Caco-2 (cell line): ENCODE measurements around the gene CCDC61. TPM values are rescaled to one million over a fixed set of nuclear protein-coding genes. Genes with fewer than 3 reads are reported as not detected.

Experiments used
- BruUV-seq: library from RNA; stranded (reverse); fragments of 400-500 nt; replicated peaks from 2 replicates; lab custom pipeline; 2021; lab: Mats Ljungman, UMichigan
- CTCF ChIA-PET: fragments of 300-600 bp; sonication (Branson Sonifier 250); formaldehyde crosslinking; loops from one replicate; lab custom pipeline; 2022; ENCODE audit warnings: antibody characterized with exemption; lab: Charles Lee
- POLR2A ChIA-PET: fragments of 300-600 bp; sonication (Branson Sonifier 250); formaldehyde crosslinking; loops from one replicate; lab custom pipeline; 2022; ENCODE audit warnings: antibody characterized with exemption; lab: Charles Lee
- DNase-seq, 2 experiments: peaks; one replicate each; pipeline versions ENCODE4 v3.0.0 to v3.0.0-alpha.2; 2020 to 2022
- H3K27me3 ChIP-seq: replicated peaks from 2 replicates; pipeline ENCODE4 v1.6.0; 2011; ENCODE audit warnings: low read length; ENCODE audit not compliant: control insufficient read depth, insufficient read depth
- H3K36me3 ChIP-seq: 2 replicates; pipeline ENCODE4 v1.5.1; 2011; ENCODE audit warnings: low read length; ENCODE audit not compliant: control insufficient read depth, insufficient read depth
- H3K4me1 ChIP-seq: fragments of 250-450 bp; sonication (Bioruptor Pico); 2 replicates; pipeline ENCODE4 v1.5.1; 2020; ENCODE audit warnings: mild to moderate bottlenecking
- H3K4me3 ChIP-seq: 2 replicates; pipeline ENCODE4 v1.5.1; 2011; ENCODE audit warnings: low read depth, mild to moderate bottlenecking, control low read depth, low read length
- H3K9me3 ChIP-seq: fragments of 250-450 bp; sonication (Bioruptor Pico); 2 replicates; pipeline ENCODE4 v1.5.1; 2020; ENCODE audit warnings: mild to moderate bottlenecking, moderate library complexity
- H3K27ac Mint-ChIP-seq: one replicate; pipeline ENCODE4 v1.8.0; 2022; ENCODE audit warnings: mixed read lengths; ENCODE audit not compliant: unreplicated experiment
- H3K27me3 Mint-ChIP-seq: one replicate; pipeline ENCODE4 v1.8.0; 2022; ENCODE audit warnings: mixed read lengths; ENCODE audit not compliant: insufficient read depth, unreplicated experiment
- H3K36me3 Mint-ChIP-seq: one replicate; pipeline ENCODE4 v1.8.0; 2022; ENCODE audit warnings: mild to moderate bottlenecking, mixed read lengths; ENCODE audit not compliant: insufficient read depth, unreplicated experiment
- H3K4me1 Mint-ChIP-seq: one replicate; pipeline ENCODE4 v1.8.0; 2022; ENCODE audit warnings: low read depth, mixed read lengths; ENCODE audit not compliant: unreplicated experiment
- H3K4me3 Mint-ChIP-seq: one replicate; pipeline ENCODE4 v1.8.0; 2022; ENCODE audit warnings: mild to moderate bottlenecking, moderate library complexity, mixed read lengths; ENCODE audit not compliant: unreplicated experiment
- H3K9me3 Mint-ChIP-seq: one replicate; pipeline ENCODE4 v1.8.0; 2022; ENCODE audit warnings: mixed read lengths; ENCODE audit not compliant: unreplicated experiment
- intact Hi-C: fragments of 100-400 bp; cut with micrococcal nuclease; formaldehyde crosslinking; loops from one replicate; pipeline ENCODE4 v1.10.0; 2022; ENCODE audit not compliant: unreplicated experiment
- total RNA-seq: library from RNA; stranded (reverse); gene quantifications from 2 replicates; pipeline ENCODE4 v1.2.3, GENCODE V29; 2022
- TF ChIP-seq, protein P1 (sequence below), 2 experiments: fragments of 200-600 bp in 1 of 2; IDR thresholded peaks; 1 replicate in 1 of 2; 2 replicates in 1 of 2; pipeline versions ENCODE4 v1.5.1 to v1.8.0; 2011 to 2022; ENCODE audit warnings: antibody characterized with exemption in 1 of 2, control low read depth in 1 of 2, inconsistent platforms in 1 of 2, low read depth in 1 of 2, low read length in 1 of 2, mild to moderate bottlenecking in 1 of 2, moderate library complexity in 1 of 2; ENCODE audit not compliant: insufficient read depth in 1 of 2, severe bottlenecking in 1 of 2, unreplicated experiment in 1 of 2

The CCDC61 gene
- total RNA-seq, 1 experiment from 2014 or later: 21.1 TPM

DNA sequence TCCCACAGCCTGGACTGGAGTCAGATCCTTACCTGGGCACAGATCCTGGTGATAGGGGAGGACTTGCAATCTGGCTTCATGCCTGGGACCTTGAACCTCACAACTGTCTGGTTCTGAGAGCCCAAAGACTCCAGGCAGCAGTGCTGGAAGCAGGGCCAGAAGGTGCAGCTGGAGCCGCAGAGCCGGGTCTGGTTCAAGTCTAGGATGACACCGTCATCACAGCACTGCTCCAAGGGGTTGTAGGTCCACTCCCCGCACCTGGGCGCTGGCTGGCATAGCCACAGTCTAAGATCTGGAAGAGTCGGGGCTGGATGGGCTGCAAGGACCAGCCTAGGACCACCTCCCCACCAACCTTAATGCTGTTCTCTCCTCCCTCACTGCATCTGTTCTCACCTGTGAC lies 44.9 kb downstream of the CCDC61 start:
- Mint-ChIP-seq H3K4me3 (no peak overlapping the region), H3K4me1 (peaks cover 37% of the 10 kb centered on the region), H3K9me3 (peaks cover 10% of the 10 kb centered on the region), H3K36me3 (peaks cover 4% of the 10 kb centered on the region), H3K27ac (peak overlapping the region; percentile 14), H3K27me3 (no peaks in the 10 kb centered on the region)
- Histone ChIP-seq H3K36me3 (no peaks in the 10 kb centered on the region; the same call in 1 of the 2 replicates), H3K9me3 (peaks cover 11% of the 10 kb centered on the region; the same call in 1 of the 2 replicates), H3K27me3 (no peaks in the 10 kb centered on the region), H3K4me1 (peaks cover 36% of the 10 kb centered on the region), H3K4me3 (no peak overlapping the region)
- intact Hi-C loops: no loop called here
- BruUV-seq: no TSS peak
- TF ChIP-seq, protein P1, sequence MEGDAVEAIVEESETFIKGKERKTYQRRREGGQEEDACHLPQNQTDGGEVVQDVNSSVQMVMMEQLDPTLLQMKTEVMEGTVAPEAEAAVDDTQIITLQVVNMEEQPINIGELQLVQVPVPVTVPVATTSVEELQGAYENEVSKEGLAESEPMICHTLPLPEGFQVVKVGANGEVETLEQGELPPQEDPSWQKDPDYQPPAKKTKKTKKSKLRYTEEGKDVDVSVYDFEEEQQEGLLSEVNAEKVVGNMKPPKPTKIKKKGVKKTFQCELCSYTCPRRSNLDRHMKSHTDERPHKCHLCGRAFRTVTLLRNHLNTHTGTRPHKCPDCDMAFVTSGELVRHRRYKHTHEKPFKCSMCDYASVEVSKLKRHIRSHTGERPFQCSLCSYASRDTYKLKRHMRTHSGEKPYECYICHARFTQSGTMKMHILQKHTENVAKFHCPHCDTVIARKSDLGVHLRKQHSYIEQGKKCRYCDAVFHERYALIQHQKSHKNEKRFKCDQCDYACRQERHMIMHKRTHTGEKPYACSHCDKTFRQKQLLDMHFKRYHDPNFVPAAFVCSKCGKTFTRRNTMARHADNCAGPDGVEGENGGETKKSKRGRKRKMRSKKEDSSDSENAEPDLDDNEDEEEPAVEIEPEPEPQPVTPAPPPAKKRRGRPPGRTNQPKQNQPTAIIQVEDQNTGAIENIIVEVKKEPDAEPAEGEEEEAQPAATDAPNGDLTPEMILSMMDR (IDR thresholded peaks at IDR 0.05; ENCODE audit: insufficient read depth in 1 of 2, low read depth in 1 of 2, low read length in 1 of 2, severe bottlenecking in 1 of 2, unreplicated experiment in 1 of 2): no peak
- ChIA-PET POLR2A (no interaction called here), CTCF (interaction anchor here (2.3 to 3.4 kb wide), 3 partner anchors 12 to 37 kb away, joined by 9 to 25 read pairs (median 20); no protein-coding TSS in a partner anchor)
- DNase-seq: no peak

DNA sequence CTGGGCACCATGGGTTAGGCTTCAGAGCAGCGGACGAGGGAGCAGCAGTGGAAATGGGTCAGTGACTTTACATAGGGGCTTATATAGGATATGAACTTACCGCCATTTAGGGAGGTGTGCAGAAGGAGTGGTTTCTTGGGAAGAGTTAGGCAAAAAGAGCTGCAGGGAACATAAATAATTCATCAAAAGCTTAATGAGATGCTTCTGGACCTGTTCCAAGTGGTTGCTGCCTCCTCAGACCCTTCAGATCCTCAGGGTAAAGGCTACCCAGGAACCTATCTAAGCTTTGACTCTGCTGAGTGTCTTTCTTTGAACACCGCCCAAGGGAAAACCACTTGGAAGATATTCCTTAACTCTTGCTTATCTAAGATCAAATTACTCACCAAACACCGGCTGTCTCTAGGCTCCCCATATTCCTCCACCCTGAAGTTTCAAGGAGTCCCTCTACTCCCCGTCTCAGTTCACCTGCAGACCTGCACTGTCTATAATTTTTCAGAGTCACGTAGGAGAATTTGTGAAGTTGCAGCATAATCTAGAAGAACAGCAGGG lies 45.8 kb downstream of the CCDC61 start, which contains the start of gene IGFL4:
Gene IGFL4 (minus strand): TSS at position 51 of the 549 bp plus-strand sequence. CDS start 40 bp downstream, at position 11.
- peaks cover 37% of the 10 kb centered on the region for H3K4me1 Mint-ChIP-seq
- no peaks in the 10 kb centered on the region for H3K27me3 ChIP-seq
- peaks cover 19% of the 10 kb centered on the region for H3K9me3 Mint-ChIP-seq
- H3K27me3 Mint-ChIP-seq: no peaks in the 10 kb centered on the region
- peaks cover 11% of the 10 kb centered on the region; the same call in 1 of the 2 replicates for H3K9me3 ChIP-seq
- peak within 1 kb of the TSS; percentile 14 for H3K27ac Mint-ChIP-seq
- H3K4me1 ChIP-seq: peaks cover 36% of the 10 kb centered on the region
- peaks cover 4% of the 10 kb centered on the region for H3K36me3 Mint-ChIP-seq
- intact Hi-C loops: no loop called here
- H3K36me3 ChIP-seq: no peaks in the 10 kb centered on the region; the same call in 1 of the 2 replicates
- DNase-seq: peak; percentile 48 to 80
- ChIA-PET CTCF (interaction anchor here (0.6 to 3.4 kb wide), 6 partner anchors 13 to 240 kb away, joined by 3 to 25 read pairs (median 8); no protein-coding TSS in a partner anchor), POLR2A (interaction anchor here (0.6 kb wide), 2 partner anchors 12 to 46 kb away, joined by 3 read pairs; partner anchors contain the start of gene CCDC61)
- H3K4me3 ChIP-seq: no peak within 1 kb of the TSS
- TF ChIP-seq, protein P1 (IDR thresholded peaks at IDR 0.05; ENCODE audit: insufficient read depth in 1 of 2, low read depth in 1 of 2, low read length in 1 of 2, severe bottlenecking in 1 of 2, unreplicated experiment in 1 of 2): no peak
- peak within 1 kb of the TSS; percentile 40 for H3K4me3 Mint-ChIP-seq
- no TSS peak for BruUV-seq

DNA sequence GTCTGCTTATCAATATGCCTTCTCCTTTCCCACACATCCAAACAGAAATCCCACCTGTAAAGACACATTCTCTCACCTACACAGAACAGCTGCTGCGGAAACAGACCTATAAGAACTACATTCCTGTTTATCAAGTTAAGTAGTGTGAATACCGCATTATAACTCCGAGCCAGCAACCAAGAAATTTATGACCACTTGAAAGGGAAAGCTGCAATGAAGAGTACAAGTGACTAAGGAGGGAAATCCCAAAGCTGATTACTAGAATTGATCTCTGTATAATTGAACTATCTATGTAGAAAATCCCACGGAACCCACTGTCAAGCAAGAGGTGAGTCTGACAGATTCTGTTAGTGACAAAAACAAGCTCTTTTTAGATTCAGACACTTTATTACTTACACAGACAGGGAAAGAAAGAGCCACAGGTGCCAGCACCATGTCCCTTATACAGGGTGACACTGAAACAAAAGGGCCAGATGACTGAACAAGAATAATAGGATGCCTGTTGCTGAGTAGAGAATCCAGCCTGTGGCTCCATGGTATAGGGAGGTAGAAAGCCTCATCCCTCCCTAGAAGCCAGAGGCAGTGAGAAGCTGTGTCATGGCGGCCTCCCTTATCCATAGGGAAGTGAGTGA lies 47.1 kb downstream of the CCDC61 start:
- Mint-ChIP-seq H3K4me1 (peaks cover 37% of the 10 kb centered on the region), H3K9me3 (peaks cover 24% of the 10 kb centered on the region), H3K4me3 (peak overlapping the region; percentile 40), H3K27ac (peak overlapping the region; percentile 14), H3K36me3 (peaks cover 4% of the 10 kb centered on the region), H3K27me3 (no peaks in the 10 kb centered on the region)
- CTCF ChIA-PET: interaction anchor here (0.7 to 3.4 kb wide), 5 partner anchors 10 to 221 kb away, joined by 3 to 25 read pairs (median 9); no protein-coding TSS in a partner anchor
- POLR2A ChIA-PET: no interaction called here
- TF ChIP-seq, protein P1 (IDR thresholded peaks at IDR 0.05; ENCODE audit: insufficient read depth in 1 of 2, low read depth in 1 of 2, low read length in 1 of 2, severe bottlenecking in 1 of 2, unreplicated experiment in 1 of 2): no peak
- Histone ChIP-seq H3K4me3 (no peak overlapping the region), H3K36me3 (no peaks in the 10 kb centered on the region; the same call in 1 of the 2 replicates), H3K4me1 (peaks cover 36% of the 10 kb centered on the region), H3K9me3 (peaks cover 9% of the 10 kb centered on the region; the same call in 1 of the 2 replicates), H3K27me3 (no peaks in the 10 kb centered on the region)
- intact Hi-C loops: no loop called here
- no TSS peak for BruUV-seq
- DNase-seq: no peak
